SK-N-DZ (cell line): Measurements from ENCODE around the gene MRNIP.
"Not testable (repeated sequence)": the region's sequence is repeated elsewhere in the genome, so short reads cannot be mapped to it uniquely, and the experiment has no call there.

ENCODE experiments used
- DNase-seq: peaks from one replicate; pipeline ENCODE4 v3.0.0-alpha.2; 2015; ENCODE audit warnings: low spot score

The MRNIP gene

GRCh38 chr5:179871533-179871932 lies 12.9 kb upstream of the MRNIP start:
- not testable (repeated sequence) for DNase-seq

GRCh38 chr5:179870952-179871351 lies 12.3 kb upstream of the MRNIP start:
- DNase-seq: no peak

- no peak for DNase-seq
Measured at GRCh38 chr5:179870403-179870903, 11.8 kb upstream of the MRNIP start.

GRCh38 chr5:179869641-179870402 lies 11.2 kb upstream of the MRNIP start:
- no peak for DNase-seq

- no peak for DNase-seq
Measured at GRCh38 chr5:179869101-179869500, 10.5 kb upstream of the MRNIP start.

GRCh38 chr5:179868541-179868940 lies 9.9 kb upstream of the MRNIP start:
- no peak for DNase-seq

- DNase-seq: no peak
Measured at GRCh38 chr5:179867476-179867875, 8.9 kb upstream of the MRNIP start.

GRCh38 chr5:179867079-179867465 lies 8.5 kb upstream of the MRNIP start:
- DNase-seq: no peak

GRCh38 chr5:179866241-179867078 lies 7.8 kb upstream of the MRNIP start:
- DNase-seq: no peak

GRCh38 chr5:179865491-179866240 lies 7.0 kb upstream of the MRNIP start:
- DNase-seq: no peak

GRCh38 chr5:179864686-179865085 lies 6.1 kb upstream of the MRNIP start:
- DNase-seq: no peak

- no peak for DNase-seq
Measured at GRCh38 chr5:179863449-179864085, 5.0 kb upstream of the MRNIP start.

GRCh38 chr5:179862891-179863290 lies 4.3 kb upstream of the MRNIP start:
- no peak for DNase-seq

- DNase-seq: no peak
Measured at GRCh38 chr5:179862296-179862695, 3.7 kb upstream of the MRNIP start.

- no peak for DNase-seq
Measured at GRCh38 chr5:179860301-179860700, 1.7 kb upstream of the MRNIP start.

- no peak for DNase-seq
Measured at GRCh38 chr5:179858241-179858585, 404 bp downstream of the MRNIP start.

- DNase-seq: no peak
Measured at GRCh38 chr5:179854356-179854755, 4.3 kb downstream of the MRNIP start.

GRCh38 chr5:179852993-179853547 lies 5.5 kb downstream of the MRNIP start:
- no peak for DNase-seq

- no peak for DNase-seq
Measured at GRCh38 chr5:179841621-179842020, 17.0 kb downstream of the MRNIP start.

- no peak for DNase-seq
Measured at GRCh38 chr5:179840766-179841165, 17.9 kb downstream of the MRNIP start.

GRCh38 chr5:179840321-179840720 lies 18.3 kb downstream of the MRNIP start:
- no peak for DNase-seq
